HG02610 (cell line): ENCODE data around the gene FGGY.
"Not testable (repeated sequence)": the region's sequence is repeated elsewhere in the genome, so short reads cannot be mapped to it uniquely, and the experiment has no call there.

Experiments
- ATAC-seq: cut with Tn5 transposase; IDR thresholded peaks from one replicate; pipeline ENCODE4 v1.9.1; 2021; ENCODE audit warnings: mild to moderate bottlenecking, moderate library complexity; ENCODE audit not compliant: unreplicated experiment

FGGY gene

DNA sequence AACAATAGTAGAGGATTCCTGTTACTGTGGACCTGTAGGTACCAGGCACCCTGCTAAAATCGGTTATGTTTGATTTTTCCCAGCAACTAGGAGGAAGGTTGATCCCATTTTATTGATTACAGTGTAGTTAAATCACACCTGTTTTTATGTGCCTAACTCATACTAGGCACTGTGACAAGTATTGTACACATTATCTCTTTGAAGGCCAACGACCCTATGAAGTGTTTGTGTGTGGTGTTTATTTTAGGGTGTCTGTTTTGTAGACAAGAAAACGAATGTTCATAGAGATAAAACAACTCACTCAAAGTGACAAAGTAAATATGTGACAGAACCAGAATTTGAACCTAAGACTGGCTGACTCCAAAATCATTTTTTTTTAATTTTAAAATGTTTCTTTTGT, 49.5 kb downstream of the FGGY start:
- ATAC-seq, result no peak

DNA sequence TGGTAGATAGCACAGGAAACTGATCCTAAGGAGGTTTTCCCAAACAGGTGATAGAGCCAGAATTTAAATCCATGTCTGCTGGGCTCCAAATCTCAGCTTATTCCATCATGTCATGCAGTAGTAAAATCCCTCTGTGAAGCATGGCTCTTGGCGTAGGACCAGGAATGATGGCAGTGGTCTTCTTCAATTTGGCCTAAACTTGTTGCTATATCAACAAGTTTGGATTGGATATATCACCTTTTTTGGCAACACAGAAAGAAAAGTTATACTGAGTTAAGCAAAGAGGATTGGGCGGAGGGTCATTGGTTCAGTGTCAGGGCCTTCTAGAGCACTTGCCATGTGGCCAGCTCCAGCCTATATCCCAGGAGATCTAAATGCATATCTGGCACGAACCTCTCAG, 52.2 kb downstream of the FGGY start:
- ATAC-seq, result no peak

DNA sequence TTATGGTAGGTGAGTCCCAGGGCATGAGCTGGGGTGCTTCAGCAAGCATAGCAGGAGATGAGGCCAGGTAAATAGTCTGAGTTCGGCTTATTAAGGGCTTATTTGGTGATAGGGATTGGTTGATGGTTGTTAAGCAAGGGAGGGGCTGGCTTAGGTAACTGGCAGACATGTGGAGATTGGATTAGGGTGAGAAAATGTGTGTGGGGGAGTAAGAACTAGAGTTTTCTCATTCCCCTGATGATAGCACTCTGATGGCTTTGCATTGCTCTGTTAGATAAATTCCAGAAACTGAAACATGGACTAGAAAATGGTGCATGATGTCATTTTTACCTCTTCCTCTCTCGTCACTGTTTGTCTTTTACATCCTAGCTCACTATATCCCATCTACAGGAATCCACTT, 53.6 kb downstream of the FGGY start:
- ATAC-seq, result no peak

DNA sequence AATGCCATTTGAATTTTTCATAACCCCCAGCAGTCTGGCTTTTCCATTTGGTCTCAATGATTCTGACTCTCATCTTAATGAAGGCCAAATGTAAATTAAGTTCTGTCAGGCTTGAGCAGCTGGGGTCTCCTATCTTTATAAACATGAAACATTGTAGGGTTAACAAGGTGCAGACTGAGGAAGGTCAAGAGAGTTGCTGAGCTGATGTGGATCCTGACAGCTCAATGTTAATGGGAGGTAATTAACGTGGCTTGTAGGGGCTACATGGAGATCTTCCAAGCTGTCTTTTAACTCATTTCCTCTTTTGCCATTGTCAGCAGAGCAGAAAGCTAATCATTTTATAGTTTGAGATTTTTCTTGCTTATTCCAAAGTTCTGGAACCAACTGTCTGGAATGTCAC, 55.2 kb downstream of the FGGY start:
- no peak for ATAC-seq

DNA sequence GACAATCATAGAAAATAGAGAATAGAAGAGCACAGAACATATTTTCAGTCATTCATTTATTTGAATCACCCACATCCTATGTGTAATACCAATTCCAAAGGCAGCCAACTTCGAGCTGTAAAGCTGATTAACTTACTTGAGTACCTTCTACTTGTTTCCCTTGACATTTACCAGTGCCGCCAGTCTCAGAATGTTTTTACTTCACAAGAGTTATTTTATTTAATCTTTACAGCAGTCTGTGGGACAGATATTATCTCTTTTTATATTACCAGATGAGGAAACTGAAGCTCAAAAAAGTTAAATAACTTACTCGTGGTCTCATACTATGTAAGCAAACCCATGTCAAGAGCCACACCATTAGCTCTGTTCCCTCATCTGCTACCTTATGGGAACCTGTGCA, 56.6 kb downstream of the FGGY start:
- no peak for ATAC-seq

DNA sequence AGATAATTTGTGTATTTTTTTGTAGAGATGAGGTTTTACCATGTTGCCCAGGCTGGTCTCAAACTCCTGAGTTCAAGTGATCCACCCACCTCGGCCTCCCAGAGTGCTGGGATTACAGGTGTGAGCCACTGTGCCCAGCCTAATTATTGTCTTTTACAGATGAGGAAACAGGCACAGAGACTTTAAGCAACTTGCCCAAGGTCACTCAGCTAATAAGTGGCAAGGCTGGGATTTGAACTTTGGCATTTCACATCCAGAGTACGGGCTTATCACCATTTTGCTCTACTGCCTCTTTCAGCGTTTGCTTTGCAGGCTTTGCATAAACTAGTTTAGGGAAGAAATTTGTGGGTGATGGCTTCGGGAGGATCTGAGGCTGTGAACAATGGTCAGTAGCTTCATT, 57.3 kb downstream of the FGGY start:
- not testable (repeated sequence) for ATAC-seq

DNA sequence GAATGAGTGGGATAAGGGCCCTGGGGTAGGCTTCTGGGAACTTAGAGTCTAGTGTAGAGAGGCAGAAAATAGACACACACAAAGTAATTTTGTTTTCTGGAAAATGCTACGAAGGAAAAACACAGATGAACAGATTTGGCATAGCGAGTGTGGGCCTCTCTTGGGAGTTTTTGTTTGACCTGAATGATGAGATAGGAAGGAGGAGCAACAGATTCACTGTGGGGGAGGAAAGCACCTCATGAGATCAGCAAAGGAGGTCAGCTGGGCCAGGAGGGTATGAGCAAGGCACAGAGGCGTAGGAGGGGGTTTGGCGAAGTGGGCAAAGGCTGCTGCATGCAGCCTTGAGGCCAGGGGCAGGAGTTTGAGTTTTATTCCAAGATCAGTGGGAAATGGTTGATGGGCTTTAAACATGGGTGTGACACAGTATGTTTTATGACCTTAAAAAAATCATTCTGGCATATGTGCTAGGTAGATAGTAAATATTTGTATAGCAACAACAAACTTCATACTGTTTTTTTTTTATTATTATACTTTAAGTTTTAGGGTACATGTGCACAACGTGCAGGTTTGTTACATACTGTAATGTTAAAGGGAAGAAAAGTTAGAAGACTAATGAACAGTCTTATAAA, 57.9 kb downstream of the FGGY start:
- ATAC-seq, result peak; percentile 66

DNA sequence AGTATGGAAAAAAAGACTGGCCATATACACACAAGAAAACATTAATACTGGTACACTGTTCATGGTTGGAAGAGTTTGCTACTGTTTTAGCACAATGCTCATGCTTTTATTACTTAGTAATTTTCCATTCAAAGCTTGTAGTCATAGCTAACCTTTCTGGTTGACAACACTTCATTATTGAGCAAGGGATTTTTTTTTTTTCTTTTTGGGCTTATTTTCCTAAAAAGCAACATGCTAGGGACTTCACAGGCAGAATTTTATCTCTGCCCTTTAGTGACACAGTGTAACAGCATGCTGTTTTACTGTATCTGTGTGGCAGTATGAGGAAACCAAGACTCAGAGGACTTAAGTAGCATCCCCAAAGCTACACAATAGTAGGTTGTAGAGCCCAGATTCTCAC, 58.5 kb downstream of the FGGY start:
- ATAC-seq, result peak; percentile 88

DNA sequence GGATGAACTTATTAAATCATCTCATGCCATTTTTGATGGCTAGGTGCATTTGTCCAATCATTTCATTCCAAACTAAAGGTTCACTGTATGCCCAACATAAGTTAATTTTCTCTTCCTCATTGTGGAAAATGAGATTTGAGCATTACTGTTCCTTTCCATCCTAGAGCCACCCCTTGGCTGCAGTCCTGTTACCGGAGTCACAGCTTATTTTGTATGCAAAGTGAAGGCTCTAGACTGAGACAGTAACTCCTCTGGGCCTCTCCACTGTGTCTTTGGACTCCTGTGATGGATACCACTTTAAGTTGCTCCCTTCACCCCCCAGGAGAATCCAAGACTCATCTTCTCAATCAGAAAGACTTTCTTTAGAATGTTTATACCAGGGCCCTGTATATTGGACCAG, 59.7 kb downstream of the FGGY start:
- ATAC-seq, result no peak

DNA sequence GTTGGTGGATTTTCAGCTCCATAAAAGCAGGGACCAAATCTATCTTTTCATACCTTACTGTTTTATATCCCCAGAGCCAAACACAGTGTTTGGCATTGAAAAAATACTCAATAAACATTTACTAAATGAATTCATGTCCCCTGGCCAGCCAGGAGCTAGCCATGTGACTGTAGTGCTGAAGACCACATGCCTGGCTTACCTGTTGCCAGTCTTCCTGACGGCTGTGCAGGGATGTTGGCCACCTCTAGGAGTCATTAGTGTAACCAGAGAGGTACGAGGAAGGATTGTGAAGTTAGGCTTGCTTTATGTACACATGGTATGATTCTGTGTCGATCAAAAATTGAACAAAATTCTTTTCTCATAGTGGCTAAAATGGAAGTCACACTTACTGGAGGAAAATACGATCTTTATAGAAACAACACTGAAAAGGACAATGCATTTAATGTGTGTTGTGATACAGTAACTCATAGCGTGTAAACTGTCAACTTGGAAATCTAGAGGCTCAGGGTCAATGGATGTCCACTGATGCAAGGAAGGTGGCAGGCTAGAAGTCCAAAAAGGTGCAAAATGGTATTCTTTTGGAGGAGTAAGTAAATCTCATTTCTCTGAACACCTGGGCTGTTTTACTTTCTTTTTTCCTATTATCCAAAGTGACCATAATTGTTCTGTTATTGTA, 60.9 kb downstream of the FGGY start:
- ATAC-seq, result no peak

DNA sequence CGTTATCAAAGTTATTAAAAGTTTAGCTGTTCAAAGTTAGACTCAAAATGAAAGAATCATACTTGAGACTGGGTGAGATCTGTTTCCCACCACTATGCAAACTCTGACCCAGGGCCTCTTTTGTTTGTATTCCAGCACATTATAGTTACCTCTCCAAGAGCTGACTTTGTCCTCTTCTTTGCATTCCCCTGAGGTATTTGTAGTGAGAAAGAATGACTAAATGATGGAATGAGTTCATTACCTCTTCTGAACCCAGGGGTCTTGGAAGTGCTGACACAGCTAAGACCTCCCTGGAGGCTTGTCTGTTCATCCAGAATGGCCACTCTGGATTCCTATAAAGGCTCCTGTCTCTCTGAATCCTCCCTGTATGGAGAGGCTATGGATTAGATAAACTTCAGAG, 62.4 kb downstream of the FGGY start:
- ATAC-seq, result no peak

DNA sequence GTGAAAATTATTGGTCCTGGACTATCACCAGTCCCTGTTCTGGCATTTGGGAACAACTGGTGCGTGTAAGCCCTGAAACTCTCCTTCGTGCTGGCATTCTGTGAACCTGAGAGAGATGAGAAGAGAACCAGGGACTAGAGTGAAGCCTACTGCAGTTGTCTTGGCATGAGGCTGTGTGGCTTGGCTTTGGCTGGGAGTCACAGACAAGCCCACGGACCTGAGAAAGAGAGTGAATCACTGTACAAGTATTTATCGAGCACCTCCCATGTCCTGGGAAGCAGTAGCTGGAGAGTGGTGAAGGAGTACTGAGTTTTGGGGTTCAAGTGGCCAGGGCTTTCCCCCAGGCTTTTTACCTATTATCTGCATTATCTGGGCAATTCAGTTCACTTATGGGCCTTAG, 63.3 kb downstream of the FGGY start:
- ATAC-seq, result no peak

DNA sequence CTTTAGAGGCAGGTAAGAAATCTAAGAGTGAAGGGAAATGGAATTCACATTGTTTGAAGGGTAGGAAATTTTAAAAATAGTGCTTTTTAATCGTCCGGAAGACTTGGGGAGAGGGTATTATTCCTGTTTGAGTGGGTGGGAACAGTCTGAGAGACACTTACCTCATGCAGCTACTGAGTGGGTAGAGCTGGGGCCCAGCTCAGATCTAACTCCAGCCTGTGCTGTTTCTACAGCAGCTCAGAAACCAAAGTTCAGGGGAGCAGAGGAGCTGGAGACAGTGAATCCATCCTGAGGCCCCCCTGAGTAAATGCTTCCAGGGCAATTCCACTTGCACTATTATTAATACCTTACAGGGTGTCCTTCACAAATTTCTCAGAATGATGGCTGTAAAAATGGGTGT, 63.8 kb downstream of the FGGY start:
- no peak for ATAC-seq

DNA sequence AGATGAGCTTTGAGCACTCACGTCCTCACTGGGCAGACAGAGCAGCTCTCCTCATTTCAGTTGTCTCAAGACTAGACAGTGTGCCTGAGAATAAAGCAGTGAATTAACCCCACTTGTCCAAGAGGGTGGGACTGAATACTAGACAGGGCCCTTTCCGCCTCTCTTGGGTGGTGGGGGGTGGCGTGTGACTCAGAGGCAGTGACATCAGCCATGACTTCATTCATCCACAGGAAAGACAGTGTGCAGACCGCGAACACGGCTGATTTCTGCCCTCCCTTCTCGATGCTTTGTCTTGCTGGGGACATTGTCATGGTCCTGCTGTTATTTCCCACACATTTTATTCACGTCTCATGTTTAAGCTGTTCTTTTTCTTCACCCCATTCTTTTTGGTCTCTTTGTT, 64.9 kb downstream of the FGGY start:
- no peak for ATAC-seq

DNA sequence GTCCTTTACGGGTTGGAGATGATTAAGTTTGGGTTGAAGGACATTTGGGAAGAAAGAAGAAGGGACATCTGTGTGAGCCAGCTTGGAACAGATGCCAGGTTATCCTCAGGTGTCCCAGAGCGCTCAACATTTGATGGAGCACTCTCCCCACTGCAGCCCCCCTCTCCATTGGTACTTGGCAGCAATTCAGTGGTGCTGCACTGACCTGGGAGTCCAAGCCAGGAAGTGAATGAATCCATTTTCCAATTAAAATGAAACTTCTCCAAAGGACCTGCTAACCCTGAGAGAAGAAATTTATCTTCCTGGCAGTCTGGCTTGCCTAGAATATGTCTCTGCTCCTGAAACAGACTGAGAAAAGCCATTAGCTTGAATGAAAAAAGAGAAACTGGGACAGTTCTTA, 67.1 kb downstream of the FGGY start:
- ATAC-seq, result no peak

DNA sequence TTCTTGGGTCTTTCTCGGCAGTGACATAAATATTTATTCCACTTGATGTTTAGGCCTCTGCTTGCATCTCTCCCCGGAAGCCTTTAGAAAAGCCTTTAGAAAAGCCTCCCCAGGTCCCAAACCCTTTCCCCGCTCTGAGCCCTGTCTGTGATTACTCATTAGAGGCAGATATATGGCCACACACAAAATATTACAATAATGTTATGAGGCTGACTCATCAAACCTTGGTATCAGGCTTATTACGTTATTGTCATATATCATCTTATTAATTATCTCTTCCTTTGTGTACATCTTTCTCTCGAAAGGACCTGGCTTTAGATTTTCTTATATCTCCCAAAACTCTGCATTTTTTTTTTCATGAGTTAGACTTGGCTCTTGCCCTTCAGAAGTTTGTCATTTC, 69.5 kb downstream of the FGGY start:
- no peak for ATAC-seq

DNA sequence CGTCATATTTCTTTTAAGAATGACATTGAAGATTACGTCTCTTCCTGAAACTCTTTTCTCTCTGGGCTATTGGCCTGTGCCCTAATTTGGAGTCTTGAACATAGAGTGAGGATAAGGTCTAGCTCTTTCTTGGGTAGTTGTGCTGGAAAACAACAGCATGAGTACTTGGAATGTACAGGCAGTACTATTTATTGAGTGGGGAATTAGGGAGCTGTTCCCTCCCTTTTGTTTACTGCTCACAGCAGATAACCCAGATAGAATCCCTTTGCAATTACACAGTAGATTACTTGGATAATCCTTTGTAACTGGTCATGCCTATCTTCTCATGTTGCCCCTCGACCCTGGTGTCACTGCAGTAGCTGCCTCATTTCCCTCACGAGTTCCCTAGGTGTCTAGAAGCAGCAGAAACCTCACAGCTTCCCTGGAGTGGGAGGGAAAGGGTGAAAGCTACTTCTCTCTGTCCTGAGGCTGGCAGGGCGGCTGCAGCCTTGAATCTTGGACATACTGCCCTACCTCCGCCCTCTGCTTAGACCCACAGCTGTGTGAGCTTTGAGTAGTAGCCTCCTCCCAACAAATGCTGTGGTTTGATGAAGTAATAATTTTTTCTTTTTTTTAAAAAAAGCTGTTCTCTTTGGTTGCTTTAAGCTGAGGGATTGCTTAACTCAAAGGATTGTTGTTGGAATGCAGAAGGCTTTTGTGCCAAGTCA, 70.6 kb downstream of the FGGY start:
- ATAC-seq, result no peak

DNA sequence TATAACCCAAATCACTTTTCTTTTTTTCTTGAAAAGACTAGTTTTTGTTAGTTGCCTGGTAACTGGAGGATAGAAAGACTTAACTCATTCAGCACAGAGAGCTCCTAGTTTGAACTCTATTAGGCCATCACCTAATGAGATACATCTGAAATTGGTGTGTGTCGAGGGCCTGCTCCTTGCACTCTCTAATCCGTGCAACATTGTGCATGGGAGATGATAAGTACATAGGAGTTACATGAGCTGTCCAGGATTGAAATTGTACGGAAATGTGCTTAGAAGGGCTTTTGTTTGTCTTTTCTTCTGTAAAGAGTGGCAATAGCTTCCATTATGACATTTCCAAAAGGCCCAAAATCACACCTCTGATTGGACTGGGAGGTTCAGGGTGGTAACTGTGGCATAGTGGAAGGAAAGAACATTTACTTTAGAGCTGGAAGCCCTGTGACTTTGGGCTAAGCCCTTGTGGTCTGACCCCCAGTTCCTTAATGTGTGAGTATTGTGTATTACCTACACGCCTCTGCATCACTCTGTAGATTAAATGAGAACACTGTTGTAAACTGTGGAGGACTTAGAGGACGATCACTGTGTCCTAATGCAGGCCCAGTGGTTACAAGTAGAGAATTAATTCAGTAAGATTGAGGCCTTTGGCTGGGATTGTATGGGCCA, 71.2 kb downstream of the FGGY start:
- ATAC-seq, result no peak

DNA sequence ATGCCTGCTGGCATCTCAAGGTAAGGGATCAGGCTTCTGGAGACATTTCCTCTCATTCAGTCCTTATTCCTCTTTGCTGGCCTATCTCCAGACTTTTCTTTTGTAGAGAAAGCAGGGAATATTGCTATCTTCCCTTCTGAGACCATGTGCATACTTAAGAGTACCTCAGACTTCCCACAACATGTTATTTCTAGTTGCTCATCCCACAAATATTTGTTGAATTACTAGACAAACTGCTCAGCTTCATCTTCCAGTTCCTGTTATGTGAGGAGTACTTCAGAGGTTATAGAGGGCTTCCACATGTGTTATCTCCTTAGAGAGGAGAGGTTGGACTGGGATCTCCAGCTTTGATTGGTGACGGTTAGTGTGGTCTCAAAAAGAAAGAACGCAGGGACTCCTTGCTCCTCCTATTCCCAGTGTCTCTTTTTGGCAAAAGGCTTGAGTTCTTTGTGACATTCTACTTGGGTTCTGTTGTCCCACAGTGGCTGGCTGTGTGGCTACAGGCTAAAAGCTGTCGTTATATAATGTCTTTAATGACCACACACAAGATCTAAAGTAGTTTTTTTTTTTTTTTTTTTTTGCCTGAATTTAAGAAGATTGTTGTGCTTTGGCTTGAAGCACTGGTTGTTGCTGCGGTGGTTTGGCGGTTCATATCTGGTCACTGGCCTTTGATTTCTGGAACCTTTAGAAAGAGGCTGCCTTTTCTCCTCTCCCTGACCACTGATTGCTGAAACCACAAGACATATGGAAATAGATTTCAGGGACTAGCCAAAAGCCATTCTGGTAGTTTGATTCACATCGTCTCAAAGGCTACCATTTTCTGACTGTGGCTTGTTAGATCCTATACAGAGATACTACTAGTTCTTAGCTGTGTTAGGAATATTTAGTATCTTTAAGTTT, 78.7 kb downstream of the FGGY start:
- no peak for ATAC-seq

DNA sequence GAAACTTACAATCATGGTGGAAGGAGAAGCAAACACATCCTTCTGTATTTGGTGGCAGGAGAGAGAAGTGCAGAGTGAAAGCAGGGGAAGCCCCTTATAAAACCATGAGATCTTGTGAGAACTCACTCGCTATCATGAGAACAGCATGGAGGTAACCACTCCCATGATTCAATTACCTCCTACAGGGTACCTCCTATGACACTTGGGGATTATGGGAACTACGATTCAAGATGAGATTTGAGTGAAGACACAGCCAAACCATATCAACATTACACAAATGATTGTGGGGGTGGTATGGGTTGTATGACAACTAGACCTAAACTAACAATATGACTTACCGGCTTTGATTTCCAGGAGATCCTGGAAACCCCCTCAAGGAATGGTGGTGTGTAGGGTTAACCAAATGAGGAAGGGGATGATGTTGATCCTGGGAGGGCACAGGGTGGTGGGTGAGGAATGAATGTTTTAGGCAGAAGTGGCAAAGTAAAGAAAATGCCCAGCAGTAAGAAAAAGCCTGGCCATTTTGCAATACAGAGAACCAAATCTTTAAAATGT, 80.5 kb downstream of the FGGY start:
- no peak for ATAC-seq
